Ammon's horn (tissue), 1 donor: ENCODE data around the gene SURF6.
"Not testable (repeated sequence)": the region's sequence is repeated elsewhere in the genome, so short reads cannot be mapped to it uniquely, and the experiment has no call there.

Experiments used
- DNase-seq: peaks from one replicate; pipeline ENCODE4 v3.0.0-alpha.2; 2016; ENCODE audit warnings: low spot score

Gene SURF6

GRCh38 chr9:133347515-133347984 lies 11.6 kb upstream of the SURF6 start:
- no peak for DNase-seq

GRCh38 chr9:133346021-133346785 lies 10.2 kb upstream of the SURF6 start:
- DNase-seq, result no peak

DNA sequence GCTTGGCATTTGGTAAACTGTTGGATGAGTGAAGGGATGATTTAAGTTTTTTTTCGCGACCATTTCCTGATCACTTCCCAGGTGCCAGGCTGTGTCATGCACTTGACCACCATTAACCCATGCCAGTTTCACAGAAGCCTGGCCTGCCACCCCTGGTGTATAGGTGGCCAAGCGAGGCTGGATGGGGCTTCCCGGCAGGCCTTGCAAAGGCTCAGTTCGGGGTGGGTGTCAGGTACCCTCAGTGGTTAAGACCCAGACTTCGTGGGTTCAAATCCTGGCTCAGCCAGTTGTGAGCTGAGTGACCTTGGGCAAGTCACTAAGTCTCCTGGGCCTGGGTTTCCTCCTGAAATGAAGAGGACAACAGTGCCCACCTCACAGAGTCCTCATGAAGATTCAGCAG lies 9.6 kb upstream of the SURF6 start:
- no peak for DNase-seq

- no peak for DNase-seq
Measured at GRCh38 chr9:133344979-133345378, 9.0 kb upstream of the SURF6 start.

DNA sequence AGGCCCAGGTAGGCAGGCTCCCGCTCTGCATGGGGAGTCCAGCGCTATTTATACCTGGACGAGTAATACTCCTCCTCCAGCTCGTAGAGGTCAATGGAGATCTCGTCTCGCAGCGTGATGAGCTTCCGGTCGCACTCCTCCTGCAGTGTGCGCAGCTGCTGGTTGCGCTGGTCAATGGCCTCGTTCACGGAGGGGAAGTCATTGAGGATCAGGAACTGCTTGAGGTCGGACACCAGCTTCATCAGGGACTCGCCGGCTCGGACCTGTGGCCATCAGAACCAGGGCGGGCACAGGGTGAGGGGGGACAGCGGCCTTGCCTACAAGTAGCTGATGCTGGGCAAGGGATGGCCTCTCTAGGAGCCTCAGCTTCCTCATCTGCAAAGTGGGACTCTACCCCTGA lies 8.1 kb upstream of the SURF6 start:
- no peak for DNase-seq

GRCh38 chr9:133342570-133342969 lies 6.6 kb upstream of the SURF6 start:
- no peak for DNase-seq

DNA sequence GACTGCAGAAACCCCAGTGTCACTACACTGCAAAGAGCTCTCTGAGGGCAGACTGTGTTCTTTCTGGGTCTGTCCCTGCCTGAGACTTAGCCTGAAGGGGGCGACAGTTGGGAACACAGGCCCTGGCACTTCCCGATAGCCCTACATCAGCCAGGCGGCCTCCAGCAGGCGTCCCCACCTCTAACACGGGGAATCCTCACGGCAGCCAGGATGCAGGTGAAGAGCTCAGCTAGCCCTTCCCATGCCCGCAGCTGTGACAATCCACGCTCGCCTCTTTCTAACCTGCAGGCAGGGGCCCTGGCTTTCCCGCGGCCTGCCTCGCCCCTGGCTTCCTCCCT lies 6.0 kb upstream of the SURF6 start:
- no peak for DNase-seq

DNA sequence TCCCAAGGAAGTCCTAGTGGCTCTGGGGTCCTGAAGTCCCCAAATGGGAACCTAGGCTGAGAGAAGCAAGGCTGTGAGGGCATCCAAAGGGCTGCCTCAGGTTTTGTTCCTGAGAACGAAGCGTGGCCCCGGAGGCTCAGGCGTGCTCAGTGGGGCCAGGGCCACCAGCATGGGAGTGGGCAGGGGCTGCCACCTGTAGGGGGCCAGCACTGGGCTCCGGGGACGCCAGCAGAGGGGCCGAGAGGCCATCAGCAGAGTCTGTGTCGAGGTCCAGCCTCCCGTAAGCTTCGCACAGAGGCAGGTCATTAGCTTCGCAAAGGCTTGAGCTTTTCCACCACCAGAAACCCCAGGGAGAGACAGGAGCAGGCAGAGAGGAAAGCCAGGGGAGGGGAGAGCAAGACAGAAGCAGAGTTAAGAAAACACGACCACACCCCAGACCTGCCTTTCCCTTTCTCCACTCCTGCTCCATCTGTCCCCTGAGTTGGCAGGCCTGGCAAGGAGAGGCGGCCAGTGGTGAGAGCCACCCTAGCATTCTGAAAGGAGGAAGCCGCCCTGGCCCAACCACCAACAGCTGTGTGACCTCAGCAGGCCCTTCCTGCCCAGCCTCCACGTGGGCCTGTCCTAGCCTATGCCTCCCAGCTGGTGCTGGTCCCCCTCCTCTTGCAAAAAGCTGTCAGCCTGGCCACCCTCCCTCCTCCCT lies 5.5 kb upstream of the SURF6 start:
- DNase-seq, result peak; percentile 62

GRCh38 chr9:133340916-133341315 lies 4.9 kb upstream of the SURF6 start:
- DNase-seq, result no peak

DNA sequence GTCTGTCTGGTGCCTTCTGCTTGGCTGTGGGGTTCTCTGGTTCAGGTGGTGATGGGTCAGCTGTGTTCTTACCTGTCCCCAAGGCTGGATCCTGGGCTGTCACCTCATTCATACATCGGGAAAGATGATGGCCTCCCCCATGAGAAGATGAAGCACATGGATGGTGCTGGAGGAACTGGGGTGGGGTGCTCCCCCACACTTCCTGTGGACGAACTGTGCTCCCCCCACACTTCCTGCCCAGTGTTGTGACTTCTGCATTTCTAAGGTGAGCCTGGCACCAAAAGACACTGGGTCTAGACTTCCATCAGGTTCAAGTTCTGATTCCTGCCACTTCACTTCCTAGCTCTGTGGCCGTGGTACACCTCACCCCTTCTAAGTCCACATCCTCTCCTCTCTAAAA lies 4.3 kb upstream of the SURF6 start:
- DNase-seq, result no peak

GRCh38 chr9:133339641-133340040 lies 3.7 kb upstream of the SURF6 start:
- no peak for DNase-seq

DNA sequence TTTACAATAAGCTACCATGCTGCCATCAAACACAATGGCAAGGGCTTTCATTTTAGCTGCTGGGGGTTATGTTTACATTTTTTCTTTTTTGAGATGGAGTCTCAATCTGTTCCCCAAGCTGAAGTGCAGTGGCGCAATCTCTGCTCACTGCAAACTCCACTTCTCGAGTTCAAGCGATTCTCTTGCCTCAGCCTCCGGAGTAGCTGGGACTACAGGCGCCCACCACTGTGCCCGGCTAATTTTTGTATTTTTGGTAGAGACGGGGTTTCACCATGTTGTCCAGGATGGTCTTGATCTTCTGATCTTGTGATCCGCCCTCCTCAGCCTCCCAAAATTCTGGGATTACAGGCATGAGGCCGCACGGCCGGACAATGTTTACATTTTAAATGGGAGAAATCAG lies 1.1 kb downstream of the SURF6 start:
- not testable (repeated sequence) for DNase-seq

DNA sequence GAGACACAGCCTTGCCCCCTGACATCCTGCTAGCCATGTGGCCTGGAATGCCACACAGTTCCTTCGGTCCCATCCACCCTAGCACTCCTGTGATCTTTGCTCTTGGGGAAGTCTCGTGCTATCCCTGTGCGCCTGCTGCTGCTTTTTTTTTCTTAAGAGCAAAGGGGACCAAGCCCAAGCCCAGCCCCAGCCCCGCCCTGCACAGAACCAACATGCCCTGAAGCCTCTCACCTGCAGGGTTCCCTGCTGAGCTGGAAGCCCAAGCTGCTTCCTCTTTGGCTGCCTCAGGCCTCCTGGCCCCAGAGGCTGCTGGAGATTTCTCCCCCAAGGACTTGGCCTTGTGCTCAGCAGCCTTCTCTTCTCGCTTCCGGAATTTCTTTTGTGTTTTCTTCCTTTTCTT lies 1.8 kb downstream of the SURF6 start:
- no peak for DNase-seq

GRCh38 chr9:133333566-133333965 lies 2.4 kb downstream of the SURF6 start:
- DNase-seq, result no peak

DNA sequence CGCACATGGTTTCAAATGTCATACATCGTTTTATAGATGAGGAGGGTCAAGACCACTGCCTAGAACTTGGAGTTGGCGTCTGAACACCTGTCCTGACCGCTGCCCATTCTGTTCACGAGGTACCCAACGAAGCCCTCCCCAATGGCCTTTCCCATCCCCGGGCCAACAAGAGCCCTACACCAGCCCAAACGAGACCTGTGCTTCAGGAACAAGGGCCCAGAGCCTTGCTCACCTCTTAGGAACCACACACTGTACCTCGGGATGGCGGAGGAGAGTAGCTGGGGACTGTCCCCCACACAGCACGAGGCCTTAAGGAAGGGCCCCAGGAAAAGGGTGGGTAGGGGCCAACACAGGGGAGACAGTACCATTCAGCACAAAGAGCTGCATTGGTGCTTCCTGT lies 3.0 kb downstream of the SURF6 start:
- DNase-seq, result no peak

DNA sequence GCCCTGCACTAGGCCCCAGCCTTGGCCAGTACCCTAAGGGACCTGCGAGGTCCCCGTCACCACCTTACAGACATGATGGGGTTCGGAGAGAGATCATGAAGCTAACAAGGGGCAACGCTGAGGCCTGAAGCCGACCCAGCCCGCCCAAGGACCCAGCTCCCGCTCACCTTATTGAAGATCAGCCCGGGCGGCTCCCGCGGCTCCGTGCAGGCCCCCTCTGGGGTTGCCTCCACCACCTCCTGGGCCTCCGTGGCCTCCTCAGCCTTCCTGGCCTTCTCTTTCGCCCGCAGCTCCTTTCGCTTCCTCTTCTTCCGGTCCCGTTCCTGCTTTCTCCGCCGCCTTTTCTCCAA lies 3.6 kb downstream of the SURF6 start:
- no peak for DNase-seq

GRCh38 chr9:133331641-133332380 lies 4.2 kb downstream of the SURF6 start:
- no peak for DNase-seq

DNA sequence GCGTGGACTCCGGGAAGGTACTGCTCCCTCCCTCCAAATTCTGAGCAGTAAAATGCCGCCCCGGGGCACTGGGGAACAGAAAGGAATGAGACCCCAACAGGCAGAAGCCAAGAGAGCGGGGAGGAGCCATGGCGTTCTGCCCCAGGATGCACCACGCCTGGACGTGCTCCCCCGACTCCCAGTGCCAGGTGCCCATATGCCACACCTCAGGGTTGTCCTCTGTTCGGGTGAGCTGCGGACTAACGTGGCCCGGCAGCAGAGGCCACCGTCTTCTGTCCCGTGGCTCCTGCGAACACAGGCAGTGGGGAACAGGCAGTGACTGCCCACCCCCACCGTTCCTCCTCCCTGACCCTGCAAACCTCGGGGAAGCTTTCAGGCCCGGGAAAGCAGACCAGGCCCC lies 4.8 kb downstream of the SURF6 start:
- DNase-seq, result no peak

DNA sequence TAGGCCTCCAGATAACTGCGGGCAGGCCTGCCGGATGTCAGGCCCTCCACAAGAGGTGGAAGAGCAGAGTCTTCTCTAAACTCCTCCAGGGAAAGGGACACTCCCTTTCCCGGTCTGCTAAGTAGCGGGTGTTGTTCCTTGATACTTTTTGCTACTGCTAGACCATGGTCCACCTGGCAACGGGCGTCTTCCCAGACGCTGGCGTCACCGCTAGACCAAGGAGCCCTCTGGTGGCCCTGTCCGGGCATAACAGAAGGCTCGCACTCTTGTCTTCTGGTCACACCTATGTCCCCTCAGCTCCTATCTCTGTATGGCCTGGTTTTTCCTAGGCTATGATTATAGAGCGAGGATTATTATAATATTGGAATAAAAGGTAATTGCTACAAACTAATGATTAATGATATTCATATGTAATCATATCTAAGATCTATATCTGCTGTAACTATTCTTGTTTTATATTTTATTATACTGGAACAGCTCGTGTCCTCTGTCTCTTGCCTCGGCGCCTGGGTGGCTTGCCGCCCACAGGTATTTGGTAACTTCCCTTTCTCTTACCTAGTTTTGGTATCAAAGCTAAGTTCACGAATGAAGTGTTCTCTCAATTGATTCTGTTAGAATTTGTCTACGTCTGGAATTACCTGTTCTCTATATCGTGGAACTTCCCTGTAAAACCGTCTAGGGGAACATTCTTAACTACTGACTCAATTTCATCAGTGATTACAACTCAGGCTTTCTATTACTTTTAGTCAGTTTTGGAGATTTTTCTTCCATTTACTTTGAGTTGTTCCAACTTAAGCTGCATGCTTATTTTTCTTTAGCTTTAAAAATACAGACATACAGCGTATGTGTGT lies 6.5 kb downstream of the SURF6 start:
- DNase-seq, result not testable (repeated sequence)

DNA sequence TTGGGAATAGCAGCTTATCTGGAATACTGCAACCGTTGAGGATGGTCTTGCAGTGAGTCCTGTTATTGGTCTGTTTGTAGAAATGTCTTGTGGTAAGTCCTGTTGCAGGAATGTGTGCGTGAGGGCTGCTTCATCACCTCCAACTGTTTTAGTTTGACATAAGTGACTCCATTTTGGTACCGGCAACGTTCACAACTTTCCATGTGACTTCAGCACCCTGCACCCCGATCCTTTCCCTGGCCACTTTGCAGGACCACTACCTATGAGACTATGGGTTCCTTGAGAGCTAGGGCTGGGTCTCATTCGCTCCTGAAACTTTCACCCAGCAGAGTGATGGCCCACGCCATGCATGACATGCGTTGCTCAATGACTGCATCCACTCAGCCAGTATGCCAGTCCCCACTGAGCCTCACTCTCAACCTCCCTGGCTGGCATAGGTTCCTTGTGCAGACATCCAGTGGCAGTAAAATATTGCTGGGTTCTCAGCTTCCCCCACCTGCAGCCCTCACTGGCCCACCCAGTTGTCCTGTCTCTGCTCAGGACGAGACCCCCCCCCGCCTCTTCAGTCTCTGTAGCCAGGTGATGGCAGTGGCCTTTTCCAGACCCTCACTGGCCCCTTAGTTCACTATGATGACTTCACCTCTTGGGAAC lies 8.0 kb downstream of the SURF6 start:
- DNase-seq, result no peak

GRCh38 chr9:133327021-133327420 lies 9.0 kb downstream of the SURF6 start:
- DNase-seq, result not testable (repeated sequence)
